Upper lobe of left lung (tissue), 6 donors: ENCODE measurements around the gene FGF5. TPM values are rescaled to one million over a fixed set of nuclear protein-coding genes. Genes with fewer than 3 reads are reported as not detected.
A peak's percentile ranks its signal among the peaks of the same experiment; 100 is the strongest.

Experiments
- ATAC-seq, 2 donors: fragments of 200-7000 bp; cut with Tn5 transposase; one replicate each; pipeline ENCODE4 v1.9.1; 2022; ENCODE audit warnings: mild to moderate bottlenecking in 2 of 2, moderate library complexity in 2 of 2; ENCODE audit not compliant: low FRiP score in 2 of 2
- DNase-seq, 2 donors: peaks; one replicate each; pipeline ENCODE4 v3.0.0-alpha.2; 2019 to 2020
- H3K27ac ChIP-seq, 4 donors: fragments of 200-600 bp; sonication (generic); one replicate each; pipeline ENCODE4 v1.5.1; 2016 to 2019
- H3K27me3 ChIP-seq, 4 donors: fragments of 200-600 bp; sonication (generic); one replicate each; pipeline ENCODE4 v1.5.1; 2017 to 2019
- H3K36me3 ChIP-seq, 4 donors: fragments of 200-600 bp; sonication (generic); one replicate each; pipeline ENCODE4 v1.5.1; 2016 to 2019
- H3K4me1 ChIP-seq, 4 donors: fragments of 200-600 bp; sonication (generic); one replicate each; pipeline ENCODE4 v1.5.1; 2018 to 2019
- H3K4me3 ChIP-seq, 4 donors: fragments of 200-600 bp; sonication (generic); one replicate each; pipeline ENCODE4 v1.5.1; 2017 to 2019; ENCODE audit warnings: mild to moderate bottlenecking in 2 of 4, moderate library complexity in 1 of 4
- H3K9me3 ChIP-seq, 4 donors: fragments of 200-600 bp; sonication (generic); one replicate each; pipeline ENCODE4 v1.5.1; 2018 to 2019
- EP300 ChIP-seq, 4 donors: sonication (generic); formaldehyde crosslinking; IDR thresholded peaks; one replicate each; pipeline ENCODE4 v1.5.1; 2017; ENCODE audit warnings: antibody characterized with exemption in 4 of 4, control low read depth in 2 of 4
- POLR2A ChIP-seq, 4 donors: fragments of 450-650 bp; IDR thresholded peaks; one replicate each; pipeline ENCODE4 v1.5.1; 2016 to 2017; ENCODE audit warnings: antibody characterized with exemption in 4 of 4, mild to moderate bottlenecking in 2 of 4
- POLR2AphosphoS5 ChIP-seq, 2 donors: sonication (generic); formaldehyde crosslinking; IDR thresholded peaks; one replicate each; pipeline ENCODE4 v1.5.1; 2017; ENCODE audit warnings: antibody characterized with exemption in 2 of 2
- WGBS, 2 donors: methylation state at CpG; one replicate each; pipeline ENCODE4 v1.1.5; 2017 to 2018; 5-methylcytosine and 5-hydroxymethylcytosine counted together
- total RNA-seq, 6 donors: library from RNA; depleted of rRNA in 4 of 6; stranded (reverse); fragments of >200 nt in 4 of 6; gene quantifications; one replicate each; pipeline versions ENCODE4 v1.1.0 to v1.2.1, GENCODE V29; 2016 to 2021
- TF ChIP-seq, protein P1 (sequence below), 6 experiments: fragments of 450-650 bp in 4 of 6; fragments of 200-600 bp in 2 of 6; sonication (generic) in 2 of 6; IDR thresholded peaks; one replicate each; pipeline ENCODE4 v1.5.1; 2016 to 2019; ENCODE audit warnings: antibody characterized with exemption in 6 of 6
- donor health status: DM: no; HTN: no; CAD: no; lungs with moderate emphysema.
- donor health status: DM: no; HTN: yes; CAD: no; lungs with severe emphysema.

Gene FGF5
- total RNA-seq, 6 donors from 2014 or later: not detected

DNA sequence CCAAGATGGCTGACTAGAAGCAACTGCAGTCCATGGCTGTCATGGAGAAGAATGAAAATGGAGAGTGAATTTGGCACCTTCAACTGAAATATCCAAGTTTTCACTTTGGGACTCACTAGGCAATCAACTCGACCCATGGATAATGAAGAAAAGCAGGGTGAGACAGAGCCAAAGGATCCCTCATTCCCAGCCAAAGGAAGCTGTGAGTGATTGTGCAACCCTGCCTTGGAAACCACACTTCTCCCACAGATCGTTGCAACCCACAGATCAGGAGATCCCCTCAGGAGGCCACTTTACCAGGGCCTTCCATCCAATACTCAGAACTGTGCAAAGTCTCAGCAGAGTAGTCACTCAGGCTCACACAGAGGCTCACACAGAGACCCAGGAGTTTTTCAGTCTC is 73.6 kb downstream of the FGF5 start:
- Histone ChIP-seq H3K4me3 (no peak overlapping the region), H3K9me3 (peaks cover 0 to 9% (median 0%) of the 10 kb centered on the region in 4 donors), H3K4me1 (peaks cover 0 to 14% (median 9%) of the 10 kb centered on the region in 4 donors), H3K36me3 (no peaks in the 10 kb centered on the region), H3K27ac (no peak overlapping the region), H3K27me3 (peaks cover 0 to 6% (median 0%) of the 10 kb centered on the region in 4 donors)
- 59 to 65% methylated on average over 2 of the region's 2 CpGs for WGBS, 2 donors
- DNase-seq: no peak
- no peak for TF ChIP-seq EP300 (IDR thresholded peaks at IDR 0.05)
- TF ChIP-seq, protein P1, sequence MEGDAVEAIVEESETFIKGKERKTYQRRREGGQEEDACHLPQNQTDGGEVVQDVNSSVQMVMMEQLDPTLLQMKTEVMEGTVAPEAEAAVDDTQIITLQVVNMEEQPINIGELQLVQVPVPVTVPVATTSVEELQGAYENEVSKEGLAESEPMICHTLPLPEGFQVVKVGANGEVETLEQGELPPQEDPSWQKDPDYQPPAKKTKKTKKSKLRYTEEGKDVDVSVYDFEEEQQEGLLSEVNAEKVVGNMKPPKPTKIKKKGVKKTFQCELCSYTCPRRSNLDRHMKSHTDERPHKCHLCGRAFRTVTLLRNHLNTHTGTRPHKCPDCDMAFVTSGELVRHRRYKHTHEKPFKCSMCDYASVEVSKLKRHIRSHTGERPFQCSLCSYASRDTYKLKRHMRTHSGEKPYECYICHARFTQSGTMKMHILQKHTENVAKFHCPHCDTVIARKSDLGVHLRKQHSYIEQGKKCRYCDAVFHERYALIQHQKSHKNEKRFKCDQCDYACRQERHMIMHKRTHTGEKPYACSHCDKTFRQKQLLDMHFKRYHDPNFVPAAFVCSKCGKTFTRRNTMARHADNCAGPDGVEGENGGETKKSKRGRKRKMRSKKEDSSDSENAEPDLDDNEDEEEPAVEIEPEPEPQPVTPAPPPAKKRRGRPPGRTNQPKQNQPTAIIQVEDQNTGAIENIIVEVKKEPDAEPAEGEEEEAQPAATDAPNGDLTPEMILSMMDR (IDR thresholded peaks at IDR 0.05): no peak
- no peak for TF ChIP-seq POLR2A (IDR thresholded peaks at IDR 0.05)
- TF ChIP-seq POLR2AphosphoS5 (IDR thresholded peaks at IDR 0.05): no peak
- peak in 1 of 2 donors; percentile 27 for ATAC-seq

Other genes starting within 250 kb of the FGF5 start
- 10 to 100 TPM; 26.0 to 61.0 (median 37.5) TPM for gene ANTXR2, start 193.4 kb upstream of the FGF5 start, total RNA-seq
- gene PRDM8, start 69.2 kb upstream of the FGF5 start, total RNA-seq: 1 to 10 TPM in 5 of 6 donors, under 1 TPM in 1; 0.11 to 3.3 (median 1.9) TPM
- gene CFAP299, start 69.1 kb downstream of the FGF5 start, total RNA-seq: 10 to 100 TPM in 1 of 6 donors, 1 to 10 TPM in 4, under 1 TPM in 1; 0.46 to 31.6 (median 3.9) TPM